SH-SY5Y (cell line): ENCODE results near the gene LCE3E.

Experiments
- GATA2 ChIP-seq: IDR thresholded peaks from 2 replicates; pipeline ENCODE4 v1.6.1; 2011; ENCODE audit warnings: mild to moderate bottlenecking, low read depth, low read length
- GATA3 ChIP-seq: IDR thresholded peaks from 2 replicates; pipeline ENCODE4 v1.6.1; 2011; ENCODE audit warnings: low read depth, mild to moderate bottlenecking, low read length, moderate library complexity

DNA sequence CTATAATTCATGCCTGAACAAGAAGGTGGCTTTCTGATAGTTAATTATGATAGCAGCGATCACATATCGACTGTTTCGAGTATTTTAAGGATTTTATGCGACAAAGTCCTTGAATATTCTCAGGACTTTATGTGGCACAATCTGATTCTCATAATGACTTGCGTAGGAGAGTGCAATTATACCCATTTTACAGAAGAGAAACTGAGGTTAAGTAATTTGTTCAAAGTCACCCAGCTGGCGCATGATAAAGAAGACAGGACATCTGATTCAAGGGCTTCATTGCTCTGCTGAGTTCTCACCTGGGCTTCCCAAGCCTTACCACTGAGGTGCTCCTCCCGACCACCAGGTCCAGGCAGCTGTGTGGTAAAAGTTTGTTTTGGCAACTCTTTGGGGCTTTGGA is 50.5 kb downstream of the LCE3E start:
- TF ChIP-seq GATA2 (no peak), GATA3 (no peak)
